Sigmoid colon (tissue), 7 donors: ENCODE results near the gene TRDMT1. TPM values are rescaled to one million over a fixed set of nuclear protein-coding genes. Genes with fewer than 3 reads are reported as not detected.

Source experiments
- DNase-seq: peaks from one replicate; pipeline ENCODE4 v3.0.0-alpha.2; 2019
- H3K27ac ChIP-seq, 4 donors: fragments of 200-600 bp; sonication (generic); one replicate each; pipeline ENCODE4 v1.5.1; 2016 to 2019; ENCODE audit warnings: mild to moderate bottlenecking in 1 of 4
- H3K27me3 ChIP-seq, 3 donors: fragments of 200-600 bp; sonication (generic); one replicate each; pipeline ENCODE4 v1.5.1; 2019; ENCODE audit warnings: mild to moderate bottlenecking in 1 of 3
- H3K36me3 ChIP-seq, 4 donors: fragments of 200-600 bp; sonication (generic); one replicate each; pipeline ENCODE4 v1.5.1; 2016 to 2019
- H3K4me1 ChIP-seq, 4 donors: fragments of 200-600 bp; sonication (generic); one replicate each; pipeline ENCODE4 v1.5.1; 2017 to 2019
- H3K4me3 ChIP-seq, 4 donors: fragments of 200-600 bp; sonication (generic); one replicate each; pipeline ENCODE4 v1.5.1; 2017 to 2019; ENCODE audit warnings: mild to moderate bottlenecking in 2 of 4, moderate library complexity in 1 of 4
- H3K9me3 ChIP-seq, 4 donors: fragments of 200-600 bp in 3 of 4; sonication (generic) in 3 of 4; one replicate each; pipeline versions ENCODE4 v1.5.1 to v1.6.1; 2013 to 2019
- EP300 ChIP-seq, 4 donors: sonication (generic); formaldehyde crosslinking; IDR thresholded peaks; one replicate each; pipeline ENCODE4 v1.6.1; 2017; ENCODE audit warnings: antibody characterized with exemption in 4 of 4
- POLR2A ChIP-seq, 2 donors: fragments of 450-650 bp; IDR thresholded peaks; one replicate each; pipeline ENCODE4 v1.6.1; 2016; ENCODE audit warnings: antibody characterized with exemption in 2 of 2, mild to moderate bottlenecking in 2 of 2, moderate library complexity in 2 of 2
- POLR2AphosphoS5 ChIP-seq, 4 donors: sonication (generic); formaldehyde crosslinking; IDR thresholded peaks; one replicate each; pipeline ENCODE4 v1.6.1; 2017; ENCODE audit warnings: antibody characterized with exemption in 4 of 4
- WGBS, 2 donors: extraction: QIAGEN DNeasy Blood & Tissue Kit; methylation state at CpG; one replicate each; pipeline ENCODE4 v1.1.7; 2013; 5-methylcytosine and 5-hydroxymethylcytosine counted together
- intact Hi-C: fragments of 100-400 bp; cut with DNase I; formaldehyde crosslinking; loops from one replicate; pipeline ENCODE4 v1.15.1; 2023
- polyA plus RNA-seq, 3 donors: library from polyadenylated mRNA; stranded (reverse); fragments of 200-250 nt; gene quantifications; one replicate each; pipeline ENCODE4 v1.2.3, GENCODE V29; 2013
- total RNA-seq, 4 donors: library from RNA; depleted of rRNA; stranded (reverse); fragments of >200 nt; gene quantifications; one replicate each; pipeline ENCODE4 v1.1.0, GENCODE V29; 2016
- TF ChIP-seq, protein P1 (sequence below), 4 experiments: fragments of 450-650 bp in 3 of 4; fragments of 200-600 bp in 1 of 4; IDR thresholded peaks; one replicate each; pipeline ENCODE4 v1.5.1; 2016 to 2019; ENCODE audit warnings: antibody characterized with exemption in 4 of 4, mild to moderate bottlenecking in 3 of 4, moderate library complexity in 2 of 4
- donor health status: healthy with polysubstance abuse.
- donor health status: Bipolar disorder and iron deficiency.
- donor health status: healthy.

TRDMT1 gene
- total and polyA plus RNA-seq, 7 donors, result 1.2 to 13.6 (median 7.5) TPM

DNA sequence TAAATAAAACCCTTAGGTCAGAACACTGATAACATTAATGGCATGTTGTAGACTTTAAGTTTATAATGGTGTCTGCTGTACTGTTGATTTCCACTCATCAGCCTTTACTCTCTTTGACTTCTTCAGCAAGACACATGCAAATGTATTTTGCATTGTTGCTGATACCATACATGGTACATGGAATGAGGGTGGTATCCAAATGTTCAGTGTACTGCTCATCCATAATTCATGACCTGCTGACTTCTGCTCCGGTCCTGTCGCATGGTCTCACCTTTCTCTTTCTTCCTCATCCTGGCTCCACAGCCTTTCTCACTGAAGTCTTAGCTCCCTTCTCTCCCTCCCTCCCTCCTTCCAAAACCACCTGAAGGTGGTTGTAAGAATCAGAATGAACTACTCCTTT, 67.2 kb downstream of the TRDMT1 start:
- no peak for TF ChIP-seq POLR2A (IDR thresholded peaks at IDR 0.05)
- TF ChIP-seq POLR2AphosphoS5 (IDR thresholded peaks at IDR 0.05), result no peak
- TF ChIP-seq, protein P1, sequence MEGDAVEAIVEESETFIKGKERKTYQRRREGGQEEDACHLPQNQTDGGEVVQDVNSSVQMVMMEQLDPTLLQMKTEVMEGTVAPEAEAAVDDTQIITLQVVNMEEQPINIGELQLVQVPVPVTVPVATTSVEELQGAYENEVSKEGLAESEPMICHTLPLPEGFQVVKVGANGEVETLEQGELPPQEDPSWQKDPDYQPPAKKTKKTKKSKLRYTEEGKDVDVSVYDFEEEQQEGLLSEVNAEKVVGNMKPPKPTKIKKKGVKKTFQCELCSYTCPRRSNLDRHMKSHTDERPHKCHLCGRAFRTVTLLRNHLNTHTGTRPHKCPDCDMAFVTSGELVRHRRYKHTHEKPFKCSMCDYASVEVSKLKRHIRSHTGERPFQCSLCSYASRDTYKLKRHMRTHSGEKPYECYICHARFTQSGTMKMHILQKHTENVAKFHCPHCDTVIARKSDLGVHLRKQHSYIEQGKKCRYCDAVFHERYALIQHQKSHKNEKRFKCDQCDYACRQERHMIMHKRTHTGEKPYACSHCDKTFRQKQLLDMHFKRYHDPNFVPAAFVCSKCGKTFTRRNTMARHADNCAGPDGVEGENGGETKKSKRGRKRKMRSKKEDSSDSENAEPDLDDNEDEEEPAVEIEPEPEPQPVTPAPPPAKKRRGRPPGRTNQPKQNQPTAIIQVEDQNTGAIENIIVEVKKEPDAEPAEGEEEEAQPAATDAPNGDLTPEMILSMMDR (IDR thresholded peaks at IDR 0.05), result no peak
- TF ChIP-seq EP300 (IDR thresholded peaks at IDR 0.05), result no peak
- H3K27me3 ChIP-seq, result no peaks in the 10 kb centered on the region
- no peak overlapping the region for H3K27ac ChIP-seq
- no peak overlapping the region for H3K4me3 ChIP-seq
- H3K4me1 ChIP-seq, result no peaks in the 10 kb centered on the region
- intact Hi-C loops, result no loop called here
- H3K9me3 ChIP-seq, result no peaks in the 10 kb centered on the region
- H3K36me3 ChIP-seq, result no peaks in the 10 kb centered on the region
- no peak for DNase-seq
- 92 to 98% methylated on average over 2 of the region's 2 CpGs for WGBS, 2 donors

DNA sequence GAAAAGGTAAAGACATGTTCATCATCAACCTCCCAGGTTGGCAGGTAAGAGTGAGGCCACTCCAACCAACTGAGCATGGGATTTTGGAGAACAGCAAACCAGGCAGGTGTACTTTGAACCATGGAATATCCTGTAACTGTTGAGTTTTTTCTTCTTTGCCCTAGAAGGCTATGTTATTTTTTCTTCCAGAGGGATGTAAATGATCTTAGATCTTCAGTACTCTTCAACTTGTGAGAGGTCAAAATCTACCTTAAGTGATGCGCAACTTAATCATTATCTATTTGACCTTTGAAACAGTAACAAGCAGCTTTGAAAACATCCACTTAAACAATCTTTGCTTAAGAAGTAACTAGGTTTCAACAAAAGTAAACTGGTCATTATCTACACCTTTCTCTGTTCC, 71.7 kb downstream of the TRDMT1 start, which contains the start of gene CUBN:
CUBN (minus strand) TSS at position 71 of the 400 bp plus-strand sequence; CDS start at position 25, 46 bp downstream.
- 94 to 97% methylated on average over 1 of the region's 1 CpG for WGBS, 2 donors
- DNase-seq, result no peak
- Histone ChIP-seq H3K9me3 (no peaks in the 10 kb centered on the region), H3K36me3 (no peaks in the 10 kb centered on the region), H3K4me3 (no peak within 1 kb of the TSS), H3K27me3 (no peaks in the 10 kb centered on the region), H3K27ac (no peak within 1 kb of the TSS), H3K4me1 (no peaks in the 10 kb centered on the region)
- TF ChIP-seq POLR2AphosphoS5 (IDR thresholded peaks at IDR 0.05), result no peak
- no peak for TF ChIP-seq EP300 (IDR thresholded peaks at IDR 0.05)
- TF ChIP-seq, protein P1 (IDR thresholded peaks at IDR 0.05), result no peak
- no peak for TF ChIP-seq POLR2A (IDR thresholded peaks at IDR 0.05)
- intact Hi-C loops, result no loop called here

DNA sequence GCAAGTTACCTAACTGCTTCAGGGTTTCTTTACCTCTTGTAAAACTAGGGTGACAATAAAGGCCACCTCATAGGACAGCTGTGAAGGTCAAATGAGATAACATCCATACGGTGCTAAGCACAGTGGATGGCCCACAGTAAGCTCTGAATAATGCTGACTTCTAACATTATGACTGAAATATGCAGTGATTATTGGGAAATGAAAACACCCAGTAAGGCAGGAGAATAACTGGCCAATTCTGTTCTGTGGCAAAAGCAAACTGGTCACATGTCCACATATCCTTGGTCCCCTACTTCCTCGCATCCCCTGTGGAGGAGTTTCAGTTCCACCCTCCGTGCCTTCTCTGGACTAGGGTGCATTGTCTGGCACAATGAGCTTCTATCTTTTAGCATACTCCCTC, 73.2 kb downstream of the TRDMT1 start:
- no peak overlapping the region for H3K4me3 ChIP-seq
- intact Hi-C loops, result no loop called here
- TF ChIP-seq POLR2AphosphoS5 (IDR thresholded peaks at IDR 0.05), result no peak
- no peak for TF ChIP-seq EP300 (IDR thresholded peaks at IDR 0.05)
- H3K36me3 ChIP-seq, result no peaks in the 10 kb centered on the region
- no peaks in the 10 kb centered on the region for H3K27me3 ChIP-seq
- DNase-seq, result no peak
- no peaks in the 10 kb centered on the region for H3K9me3 ChIP-seq
- H3K4me1 ChIP-seq, result no peaks in the 10 kb centered on the region
- H3K27ac ChIP-seq, result no peak overlapping the region
- 81% methylated on average over 3 of the region's 3 CpGs for WGBS, 2 donors

DNA sequence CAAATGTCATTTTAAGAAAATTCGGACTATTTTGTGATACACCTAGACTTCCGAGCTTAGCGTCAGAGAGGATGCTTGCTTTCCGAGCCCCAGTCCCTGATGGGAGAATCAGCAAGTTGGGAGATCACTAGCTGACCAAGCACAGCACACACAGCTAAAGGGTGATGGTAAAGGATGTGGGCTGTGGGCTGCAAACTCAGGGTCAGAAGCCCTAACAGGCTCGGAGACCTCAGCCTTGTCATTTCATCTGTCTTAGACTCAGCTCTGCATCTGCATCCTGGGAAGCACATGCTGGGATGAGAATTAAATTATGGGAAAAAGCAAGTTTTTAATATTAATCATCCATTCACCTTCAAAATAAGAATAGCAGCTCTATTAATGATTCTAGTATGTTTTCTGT, 75.1 kb downstream of the TRDMT1 start:
- WGBS, 2 donors, result 89 to 92% methylated on average over 5 of the region's 5 CpGs
- H3K36me3 ChIP-seq, result no peaks in the 10 kb centered on the region
- intact Hi-C loops, result no loop called here

DNA sequence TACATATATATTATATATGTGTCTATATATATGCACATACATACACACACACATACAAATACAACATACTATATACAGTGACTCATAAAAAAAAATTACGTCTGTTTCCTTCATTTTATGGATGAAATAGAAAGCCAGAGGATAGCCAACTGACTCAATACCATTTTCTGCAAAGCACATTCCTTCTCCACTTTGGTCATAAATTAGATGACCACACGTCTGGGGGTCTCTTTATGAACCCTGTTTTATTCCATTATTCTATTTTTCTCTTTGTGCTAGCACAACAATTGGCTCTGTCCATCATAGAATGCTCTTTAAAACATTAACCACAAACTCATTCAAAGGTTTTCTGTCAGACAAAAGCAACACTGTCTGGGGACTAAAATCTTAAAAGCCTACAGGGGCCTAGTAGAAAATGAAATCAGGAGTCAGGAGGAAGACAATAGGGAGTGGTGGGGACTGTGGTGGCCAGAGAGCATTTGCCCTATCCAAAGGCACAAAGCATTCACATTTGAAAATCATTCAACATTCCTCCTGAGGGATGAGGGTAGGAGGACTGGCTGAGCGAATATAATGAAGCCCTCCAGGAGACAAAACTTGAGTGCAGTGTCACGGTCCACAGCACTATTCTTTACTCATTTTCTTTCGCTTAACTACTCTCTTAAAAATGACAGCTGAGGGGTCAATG, 76.1 kb downstream of the TRDMT1 start:
- no peaks in the 10 kb centered on the region for H3K4me1 ChIP-seq
- intact Hi-C loops, result no loop called here
- TF ChIP-seq EP300 (IDR thresholded peaks at IDR 0.05) (no peak), POLR2A (IDR thresholded peaks at IDR 0.05) (no peak), POLR2AphosphoS5 (IDR thresholded peaks at IDR 0.05) (no peak)
- TF ChIP-seq, protein P1 (IDR thresholded peaks at IDR 0.05), result no peak
- H3K27me3 ChIP-seq, result no peaks in the 10 kb centered on the region
- no peak for DNase-seq
- H3K27ac ChIP-seq, result no peak overlapping the region
- H3K4me3 ChIP-seq, result no peak overlapping the region
- no peaks in the 10 kb centered on the region for H3K9me3 ChIP-seq
- no peaks in the 10 kb centered on the region for H3K36me3 ChIP-seq
- 76 to 90% methylated on average over 5 of the region's 5 CpGs for WGBS, 2 donors

More for the DNA sequence above, 75.1 kb downstream of the TRDMT1 start:
- TF ChIP-seq, protein P1 (IDR thresholded peaks at IDR 0.05), result no peak
- TF ChIP-seq POLR2A (IDR thresholded peaks at IDR 0.05) (no peak), EP300 (IDR thresholded peaks at IDR 0.05) (no peak), POLR2AphosphoS5 (IDR thresholded peaks at IDR 0.05) (no peak)
- no peaks in the 10 kb centered on the region for H3K9me3 ChIP-seq
- no peaks in the 10 kb centered on the region for H3K4me1 ChIP-seq
- no peaks in the 10 kb centered on the region for H3K27me3 ChIP-seq
- DNase-seq, result no peak
- no peak overlapping the region for H3K27ac ChIP-seq
- no peak overlapping the region for H3K4me3 ChIP-seq
